ENCODE data around the gene HHIPL1. TPM values are rescaled to one million over a fixed set of nuclear protein-coding genes. Genes with fewer than 3 reads are reported as not detected.
"Not testable (repeated sequence)": the region's sequence is repeated elsewhere in the genome, so short reads cannot be mapped to it uniquely, and the experiment has no call there.

The HHIPL1 gene
- total RNA-seq, 1 donor from 2014 or later = 1.1 TPM

DNA sequence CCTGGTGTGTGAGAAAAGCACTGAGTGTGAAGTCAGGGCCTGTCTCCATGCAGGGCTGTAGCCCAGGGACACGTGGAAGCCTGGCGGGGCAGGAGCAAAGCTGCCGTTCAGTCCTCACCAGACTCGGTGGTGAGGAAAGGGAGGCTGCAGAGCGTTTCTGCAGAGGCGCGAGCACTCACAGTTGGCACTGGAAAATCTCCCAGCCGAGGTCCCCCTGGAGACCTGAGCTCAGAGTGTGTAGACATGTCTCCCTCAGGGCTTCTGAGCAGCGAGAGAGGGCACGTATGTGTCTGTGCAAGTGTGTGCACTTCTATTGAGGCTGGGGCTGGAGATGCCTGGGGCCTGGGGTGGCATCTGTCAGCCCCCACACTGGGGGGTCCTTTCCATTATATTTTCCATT is 11.0 kb upstream of the HHIPL1 start:
- no peak overlapping the region for H3K4me3 ChIP-seq (ENCODE audit: low read depth, low read length)
- no peak for TF ChIP-seq CTCF (IDR thresholded peaks at IDR 0.05; ENCODE audit: insufficient read depth, low read length, poor library complexity, severe bottlenecking)
- DNase-seq (ENCODE audit: low read depth) = no peak
- no peaks in the 10 kb centered on the region for H3K36me3 ChIP-seq (ENCODE audit: control insufficient read depth, insufficient read depth, low read length)
- H3K27me3 ChIP-seq (ENCODE audit: control insufficient read depth, insufficient read depth, low read length) = no peaks in the 10 kb centered on the region

- no peak for DNase-seq (ENCODE audit: low read depth)
- H3K4me3 ChIP-seq (ENCODE audit: low read depth, low read length) = no peak overlapping the region
- H3K27me3 ChIP-seq (ENCODE audit: control insufficient read depth, insufficient read depth, low read length) = no peaks in the 10 kb centered on the region
- TF ChIP-seq CTCF (IDR thresholded peaks at IDR 0.05; ENCODE audit: insufficient read depth, low read length, poor library complexity, severe bottlenecking) = no peak
- H3K36me3 ChIP-seq (ENCODE audit: control insufficient read depth, insufficient read depth, low read length) = no peaks in the 10 kb centered on the region
Observed at GRCh38 chr14:99634443-99634842, 10.5 kb upstream of the HHIPL1 start.

- no peaks in the 10 kb centered on the region for H3K27me3 ChIP-seq (ENCODE audit: control insufficient read depth, insufficient read depth, low read length)
- H3K4me3 ChIP-seq (ENCODE audit: low read depth, low read length) = no peak overlapping the region
- no peak for TF ChIP-seq CTCF (IDR thresholded peaks at IDR 0.05; ENCODE audit: insufficient read depth, low read length, poor library complexity, severe bottlenecking)
- no peaks in the 10 kb centered on the region for H3K36me3 ChIP-seq (ENCODE audit: control insufficient read depth, insufficient read depth, low read length)
- no peak for DNase-seq (ENCODE audit: low read depth)
Observed at GRCh38 chr14:99635116-99635515, 9.8 kb upstream of the HHIPL1 start.

- no peak for TF ChIP-seq CTCF (IDR thresholded peaks at IDR 0.05; ENCODE audit: insufficient read depth, low read length, poor library complexity, severe bottlenecking)
- H3K4me3 ChIP-seq (ENCODE audit: low read depth, low read length) = no peak overlapping the region
- no peak for DNase-seq (ENCODE audit: low read depth)
- H3K36me3 ChIP-seq (ENCODE audit: control insufficient read depth, insufficient read depth, low read length) = no peaks in the 10 kb centered on the region
- no peaks in the 10 kb centered on the region for H3K27me3 ChIP-seq (ENCODE audit: control insufficient read depth, insufficient read depth, low read length)
Observed at GRCh38 chr14:99636487-99636886, 8.4 kb upstream of the HHIPL1 start.

GRCh38 chr14:99637624-99638023 is 7.3 kb upstream of the HHIPL1 start:
- Histone ChIP-seq H3K4me3 (ENCODE audit: low read depth, low read length) (no peak overlapping the region), H3K27me3 (ENCODE audit: control insufficient read depth, insufficient read depth, low read length) (no peaks in the 10 kb centered on the region), H3K36me3 (ENCODE audit: control insufficient read depth, insufficient read depth, low read length) (no peaks in the 10 kb centered on the region)
- no peak for DNase-seq (ENCODE audit: low read depth)
- no peak for TF ChIP-seq CTCF (IDR thresholded peaks at IDR 0.05; ENCODE audit: insufficient read depth, low read length, poor library complexity, severe bottlenecking)

DNA sequence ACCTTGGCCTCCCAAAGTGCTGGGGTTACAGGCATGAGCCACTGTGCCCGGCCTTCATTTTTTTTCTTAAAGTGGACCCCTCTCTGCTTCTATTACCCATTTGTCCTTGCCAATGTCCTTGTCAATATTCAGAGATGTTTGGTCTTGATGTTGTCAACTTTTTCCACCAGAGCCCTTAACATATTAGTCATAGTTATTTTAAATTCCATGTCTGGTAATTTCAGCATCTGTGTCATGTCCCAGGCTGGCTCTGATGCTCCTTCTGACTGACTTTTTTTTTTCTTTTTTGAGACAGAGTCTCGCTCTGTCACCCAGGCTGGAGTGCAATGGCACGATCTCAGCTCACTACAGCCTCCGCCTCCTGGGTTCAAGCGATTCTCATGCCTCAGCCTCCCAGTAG is 2.2 kb upstream of the HHIPL1 start:
- DNase-seq (ENCODE audit: low read depth); H3K4me3 ChIP-seq (ENCODE audit: low read depth, low read length); H3K36me3 ChIP-seq (ENCODE audit: control insufficient read depth, insufficient read depth, low read length); H3K27me3 ChIP-seq (ENCODE audit: control insufficient read depth, insufficient read depth, low read length): not testable (repeated sequence)

All from kidney epithelial cell (primary cell).